Activated T-cell treated with anti-CD3 and anti-CD28 coated beads, Interleukin-2, amount 50 U/mL, for 24 hours (primary cell): ENCODE results near the gene ROGDI.

ENCODE experiments used
- DNase-seq: peaks from one replicate; pipeline ENCODE4 v3.0.0-alpha.2; 2020
- H3K27ac Mint-ChIP-seq: 2 replicates; pipeline ENCODE4 v1.8.0; 2020; ENCODE audit warnings: mild to moderate bottlenecking, mixed read lengths
- H3K27me3 Mint-ChIP-seq: 2 replicates; pipeline ENCODE4 v1.8.0; 2020; ENCODE audit warnings: mixed read lengths
- H3K36me3 Mint-ChIP-seq: 2 replicates; pipeline ENCODE4 v1.8.0; 2020; ENCODE audit warnings: low read depth, mixed read lengths
- H3K4me1 Mint-ChIP-seq: 2 replicates; pipeline ENCODE4 v1.8.0; 2020; ENCODE audit warnings: low read depth, mixed read lengths
- H3K4me3 Mint-ChIP-seq: 2 replicates; pipeline ENCODE4 v1.8.0; 2020; ENCODE audit warnings: mild to moderate bottlenecking, moderate library complexity, mixed read lengths
- H3K9me3 Mint-ChIP-seq: 2 replicates; pipeline ENCODE4 v1.8.0; 2020; ENCODE audit warnings: mixed read lengths

ROGDI gene

DNA sequence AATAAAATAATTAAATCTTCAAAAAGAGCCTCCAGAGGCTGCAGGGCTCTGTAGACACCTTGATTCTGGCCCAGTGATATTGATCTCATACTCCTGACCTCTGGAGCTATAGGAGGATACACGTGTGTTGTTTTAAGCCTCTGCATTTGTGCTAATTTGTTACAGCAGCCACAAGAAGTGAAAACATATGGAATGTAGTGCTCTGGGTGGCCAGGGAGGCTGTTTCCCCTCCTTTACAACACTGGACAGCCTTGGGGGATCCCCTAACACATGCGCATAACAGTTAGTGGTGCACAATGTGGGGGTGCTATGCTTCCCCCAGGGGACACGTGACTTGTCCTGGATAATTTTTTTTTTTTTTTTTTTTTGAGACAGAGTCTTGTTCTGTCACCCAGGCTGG is 30.8 kb downstream of the ROGDI start:
- no peak for DNase-seq
- H3K4me1 Mint-ChIP-seq = peaks cover 14% of the 10 kb centered on the region
- no peaks in the 10 kb centered on the region for H3K27me3 Mint-ChIP-seq
- H3K9me3 Mint-ChIP-seq = no peaks in the 10 kb centered on the region
- H3K27ac Mint-ChIP-seq = no peak overlapping the region
- H3K4me3 Mint-ChIP-seq = no peak overlapping the region
- H3K36me3 Mint-ChIP-seq = no peaks in the 10 kb centered on the region

DNA sequence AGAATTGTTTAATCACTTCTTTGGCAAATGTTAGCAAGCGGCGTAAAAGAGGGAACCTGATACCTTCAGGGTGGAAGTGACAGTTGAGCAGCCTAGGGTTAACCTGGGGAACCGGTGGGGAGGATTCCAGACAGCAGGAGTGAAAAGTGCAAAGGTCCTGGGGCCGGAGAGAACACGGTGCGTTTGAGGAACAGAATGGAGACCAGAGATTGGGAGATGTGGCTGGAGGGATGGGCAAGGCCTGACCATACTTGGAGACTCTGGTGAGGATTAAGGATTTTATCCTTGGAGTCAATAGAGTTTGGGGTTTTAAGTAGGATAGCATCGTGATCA is 33.2 kb downstream of the ROGDI start:
- H3K36me3 Mint-ChIP-seq = peaks cover 13% of the 10 kb centered on the region
- H3K9me3 Mint-ChIP-seq = no peaks in the 10 kb centered on the region
- DNase-seq = no peak
- H3K4me1 Mint-ChIP-seq = peaks cover 29% of the 10 kb centered on the region
- no peak overlapping the region for H3K27ac Mint-ChIP-seq
- no peak overlapping the region for H3K4me3 Mint-ChIP-seq
- H3K27me3 Mint-ChIP-seq = no peaks in the 10 kb centered on the region

DNA sequence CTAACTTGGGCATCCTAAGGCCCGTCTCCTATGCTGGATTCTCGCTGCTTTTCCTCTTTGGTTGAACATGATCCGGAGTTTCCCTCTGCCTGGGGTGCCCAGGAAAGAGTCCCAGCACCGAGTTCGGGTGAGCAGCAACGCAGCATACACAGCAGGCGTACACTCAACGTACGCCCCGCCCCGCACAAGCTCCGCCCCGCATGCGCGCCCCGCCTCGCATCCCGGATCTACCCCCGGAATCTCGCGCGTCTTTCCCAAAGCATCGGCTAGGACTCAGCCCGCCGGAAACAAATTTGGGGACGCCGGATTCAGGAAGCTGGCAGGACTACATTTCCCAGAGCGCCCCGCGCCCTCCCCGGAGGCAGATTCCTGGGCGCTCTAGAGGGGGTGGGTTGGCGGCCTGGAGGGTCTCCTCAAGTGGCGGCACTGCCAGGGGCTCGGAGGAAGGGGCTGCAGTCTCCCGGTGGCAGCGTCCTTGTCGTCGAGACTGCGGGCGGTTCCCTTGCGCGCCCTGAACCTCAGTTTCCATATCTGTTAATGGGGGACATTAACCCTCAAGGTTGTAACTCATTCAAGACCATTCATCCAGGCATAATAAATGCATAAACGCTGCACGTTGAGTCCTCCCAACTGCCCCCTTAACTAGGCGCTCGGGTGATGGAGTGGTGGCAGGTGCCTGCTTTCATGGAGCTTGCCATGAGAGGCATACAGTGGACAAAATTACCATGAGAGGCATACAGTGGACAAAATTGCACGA is 33.7 kb downstream of the ROGDI start:
- peak; percentile 96 for DNase-seq
- Mint-ChIP-seq H3K9me3 (no peaks in the 10 kb centered on the region), H3K4me3 (peak overlapping the region; percentile 86), H3K27ac (peak overlapping the region; percentile 92), H3K27me3 (no peaks in the 10 kb centered on the region), H3K36me3 (peaks cover 18% of the 10 kb centered on the region), H3K4me1 (peaks cover 33% of the 10 kb centered on the region)

DNA sequence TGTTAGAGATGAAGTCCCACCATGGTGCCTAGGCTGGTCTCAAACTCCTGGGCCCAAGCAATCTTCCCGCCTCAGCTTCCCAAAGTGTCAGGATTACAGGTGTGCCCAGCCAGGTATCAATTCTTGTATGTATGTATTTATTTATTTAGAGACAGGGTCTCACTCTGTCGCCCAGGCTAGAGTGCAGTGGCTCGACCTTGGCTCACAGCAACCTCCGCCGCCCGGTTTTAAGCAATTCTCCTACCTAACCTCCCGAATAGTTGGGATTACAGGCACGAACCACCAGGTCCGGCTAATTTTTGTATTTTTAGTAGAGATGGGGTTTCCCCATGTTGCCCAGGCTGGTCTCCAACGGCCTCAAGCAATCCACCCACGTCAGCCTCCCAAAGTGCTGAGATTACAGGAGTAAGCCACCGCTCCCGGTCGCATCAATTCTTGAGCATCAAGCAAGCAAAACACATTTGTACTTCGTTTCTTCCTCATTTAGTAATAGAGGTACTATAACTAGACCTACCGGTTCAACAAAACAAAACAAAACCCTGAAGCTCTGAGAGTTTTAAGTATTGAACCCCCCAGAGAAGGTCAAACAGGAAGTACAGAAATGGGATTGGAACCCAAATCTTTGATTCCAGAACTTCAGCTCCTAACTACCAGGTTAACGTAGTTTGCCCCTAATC is 34.4 kb downstream of the ROGDI start:
- Mint-ChIP-seq H3K27ac (peak overlapping the region; percentile 92), H3K36me3 (peaks cover 25% of the 10 kb centered on the region), H3K4me3 (peak overlapping the region; percentile 86), H3K4me1 (peaks cover 33% of the 10 kb centered on the region), H3K27me3 (no peaks in the 10 kb centered on the region), H3K9me3 (no peaks in the 10 kb centered on the region)
- DNase-seq = no peak

DNA sequence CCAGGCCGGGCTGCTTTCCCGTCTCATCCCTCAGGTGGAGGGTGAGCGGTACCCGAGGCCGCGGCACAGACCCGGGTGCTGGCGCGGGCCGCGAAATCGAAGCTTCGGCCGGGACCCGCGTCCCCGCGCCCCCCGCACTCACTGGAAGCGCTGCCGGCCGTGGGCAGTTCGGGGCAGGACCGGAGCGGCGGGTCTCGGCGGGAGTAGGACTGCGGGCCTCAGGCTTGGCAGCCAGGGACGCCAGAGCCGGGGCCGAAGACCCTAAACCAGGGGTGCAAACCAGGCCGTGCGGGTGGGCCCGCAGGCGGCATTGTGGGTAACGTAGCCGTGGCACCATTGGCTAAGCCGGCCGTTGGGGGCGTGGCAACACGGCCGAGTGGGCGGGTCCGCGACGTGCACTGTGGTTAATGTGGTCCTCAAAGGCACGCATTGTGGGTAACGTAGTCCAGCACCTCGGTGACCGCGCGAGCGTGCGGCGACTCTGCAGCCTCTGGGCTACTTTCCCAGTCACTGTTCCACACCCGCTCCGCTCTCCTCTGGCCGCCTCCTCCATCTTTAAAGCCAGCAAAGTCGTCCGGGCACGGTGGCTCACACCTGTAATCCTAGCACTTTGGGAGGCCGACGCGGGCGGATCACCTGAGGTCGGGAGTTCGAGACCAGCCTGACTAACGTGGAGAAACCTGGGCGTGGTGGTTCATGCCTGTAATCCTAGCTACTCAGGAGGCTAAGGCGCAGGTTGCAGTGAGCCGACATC is 35.4 kb downstream of the ROGDI start, which contains the start of gene ZNF500:
Gene ZNF500, minus strand, starts transcription at position 288 of the 754 bp plus-strand sequence. CDS start 1,184 bp downstream, outside the sequence.
- Mint-ChIP-seq H3K27ac (peak within 1 kb of the TSS; percentile 92), H3K36me3 (peaks cover 35% of the 10 kb centered on the region), H3K4me3 (peak within 1 kb of the TSS; percentile 86), H3K4me1 (peaks cover 33% of the 10 kb centered on the region), H3K9me3 (no peaks in the 10 kb centered on the region), H3K27me3 (no peaks in the 10 kb centered on the region)
- peak; percentile 100 for DNase-seq

GRCh38 chr16:4765511-4766474 is 36.6 kb downstream of the ROGDI start:
- no peak for DNase-seq
- Mint-ChIP-seq H3K36me3 (peaks cover 44% of the 10 kb centered on the region), H3K4me3 (peak overlapping the region; percentile 83)

DNA sequence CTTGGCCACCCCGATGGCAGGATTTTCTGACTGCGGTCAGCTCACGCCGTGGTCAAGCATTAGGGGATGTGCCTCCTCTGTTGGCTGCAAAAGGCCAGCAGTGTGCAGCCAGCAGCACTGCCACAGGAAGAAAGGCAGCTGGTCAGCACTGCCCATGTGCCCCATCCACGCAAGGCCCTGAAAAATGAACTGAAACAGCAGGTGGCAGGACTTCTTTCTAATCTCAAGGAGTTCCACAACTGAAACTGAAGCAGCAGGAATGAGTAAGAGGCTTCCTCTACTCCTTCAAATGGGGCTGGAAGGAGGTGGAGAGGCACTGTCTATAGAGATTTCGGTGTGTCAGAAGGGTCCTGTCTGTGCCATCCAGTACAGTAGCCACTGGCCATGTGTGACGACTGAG is 38.6 kb downstream of the ROGDI start:
- H3K4me3 Mint-ChIP-seq = no peak overlapping the region
- peak overlapping the region; percentile 29 for H3K27ac Mint-ChIP-seq
- H3K27me3 Mint-ChIP-seq = no peaks in the 10 kb centered on the region
- no peak for DNase-seq
- peaks cover 64% of the 10 kb centered on the region for H3K36me3 Mint-ChIP-seq
- no peaks in the 10 kb centered on the region for H3K9me3 Mint-ChIP-seq
- peaks cover 33% of the 10 kb centered on the region for H3K4me1 Mint-ChIP-seq

More at GRCh38 chr16:4765511-4766474, 36.6 kb downstream of the ROGDI start:
- H3K27me3 Mint-ChIP-seq = no peaks in the 10 kb centered on the region
- H3K9me3 Mint-ChIP-seq = no peaks in the 10 kb centered on the region
- H3K4me1 Mint-ChIP-seq = peaks cover 33% of the 10 kb centered on the region
- H3K27ac Mint-ChIP-seq = peak overlapping the region; percentile 86

GRCh38 chr16:4762205-4762604 is 40.2 kb downstream of the ROGDI start:
- Mint-ChIP-seq H3K27me3 (no peaks in the 10 kb centered on the region), H3K27ac (peak overlapping the region; percentile 14), H3K4me1 (peaks cover 21% of the 10 kb centered on the region), H3K36me3 (peaks cover 76% of the 10 kb centered on the region), H3K9me3 (no peaks in the 10 kb centered on the region), H3K4me3 (no peak overlapping the region)
- no peak for DNase-seq

DNA sequence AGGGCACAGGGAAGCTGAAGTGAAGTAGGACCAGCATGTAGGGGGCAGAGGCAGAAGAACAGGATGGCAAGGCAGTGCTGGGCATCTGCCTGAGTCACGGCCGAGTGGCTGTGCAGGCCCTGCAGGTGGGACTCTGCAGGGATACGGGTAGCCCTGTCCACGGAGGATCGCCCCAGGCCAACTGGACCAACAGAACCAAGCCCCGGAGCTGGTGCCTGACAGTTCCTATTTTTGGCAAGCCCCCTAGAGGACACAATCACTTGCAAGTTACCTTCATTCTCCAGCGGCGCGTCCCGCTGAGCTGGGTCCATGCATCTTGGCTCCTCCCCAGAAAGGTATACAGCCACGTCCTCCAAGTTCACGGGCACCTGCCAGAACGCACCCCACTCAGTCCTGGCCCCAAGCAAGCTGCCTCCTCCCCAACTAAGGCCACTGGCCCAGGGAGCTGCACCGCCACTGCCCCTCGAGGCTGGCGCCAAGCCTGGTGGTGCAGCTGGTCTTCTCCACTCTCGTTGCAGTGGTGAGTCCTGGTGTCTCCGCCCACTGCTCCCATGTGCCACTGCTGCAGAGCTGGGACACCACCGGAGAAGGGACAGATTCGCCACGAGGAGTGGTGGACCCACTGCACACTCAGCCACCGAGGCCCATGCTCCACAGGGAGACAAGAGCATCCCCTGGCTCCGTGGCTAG is 42.1 kb downstream of the ROGDI start:
- no peak for DNase-seq
- H3K4me1 Mint-ChIP-seq = peaks cover 9% of the 10 kb centered on the region
- no peak overlapping the region for H3K4me3 Mint-ChIP-seq
- H3K27ac Mint-ChIP-seq = no peak overlapping the region
- no peaks in the 10 kb centered on the region for H3K27me3 Mint-ChIP-seq
- H3K36me3 Mint-ChIP-seq = peaks cover 87% of the 10 kb centered on the region
- H3K9me3 Mint-ChIP-seq = no peaks in the 10 kb centered on the region

- H3K36me3 Mint-ChIP-seq = peaks cover 85% of the 10 kb centered on the region
- H3K4me1 Mint-ChIP-seq = no peaks in the 10 kb centered on the region
- H3K27me3 Mint-ChIP-seq = no peaks in the 10 kb centered on the region
- H3K9me3 Mint-ChIP-seq = no peaks in the 10 kb centered on the region
- no peak overlapping the region for H3K27ac Mint-ChIP-seq
- H3K4me3 Mint-ChIP-seq = no peak overlapping the region
- DNase-seq = no peak
These were observed 46.7 kb downstream of the ROGDI start for GRCh38 chr16:4755687-4756086.

DNA sequence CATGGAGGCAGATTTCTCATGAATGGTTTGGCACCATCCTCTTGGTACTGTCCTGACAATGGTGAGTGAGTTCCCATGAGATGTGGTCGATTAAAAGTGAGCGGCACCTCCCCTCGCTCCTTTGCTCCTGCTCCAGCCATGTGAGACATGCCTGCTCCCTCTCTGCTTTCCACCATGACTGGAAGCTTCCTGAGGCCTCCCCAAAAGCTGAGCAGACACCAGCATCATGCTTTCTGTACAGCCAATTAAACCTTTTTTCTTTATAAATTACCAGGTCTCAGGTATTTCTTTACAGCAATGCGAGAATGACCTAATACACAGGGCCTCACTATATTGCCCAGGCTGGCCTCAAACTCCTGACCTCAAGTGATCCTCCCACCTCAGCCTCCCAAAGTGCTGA is 47.6 kb downstream of the ROGDI start:
- H3K9me3 Mint-ChIP-seq = no peaks in the 10 kb centered on the region
- no peak overlapping the region for H3K27ac Mint-ChIP-seq
- no peak for DNase-seq
- no peaks in the 10 kb centered on the region for H3K4me1 Mint-ChIP-seq
- no peak overlapping the region for H3K4me3 Mint-ChIP-seq
- H3K36me3 Mint-ChIP-seq = peaks cover 79% of the 10 kb centered on the region
- H3K27me3 Mint-ChIP-seq = no peaks in the 10 kb centered on the region

- Mint-ChIP-seq H3K27me3 (no peaks in the 10 kb centered on the region), H3K36me3 (peaks cover 66% of the 10 kb centered on the region), H3K9me3 (no peaks in the 10 kb centered on the region), H3K4me3 (no peak overlapping the region), H3K27ac (no peak overlapping the region), H3K4me1 (peaks cover 4% of the 10 kb centered on the region)
- no peak for DNase-seq
These were observed 49.2 kb downstream of the ROGDI start for GRCh38 chr16:4753227-4753626.

GRCh38 chr16:4752351-4753100 is 49.9 kb downstream of the ROGDI start:
- Mint-ChIP-seq H3K4me1 (peaks cover 11% of the 10 kb centered on the region), H3K27ac (no peak overlapping the region), H3K27me3 (no peaks in the 10 kb centered on the region), H3K4me3 (no peak overlapping the region), H3K36me3 (peaks cover 61% of the 10 kb centered on the region), H3K9me3 (no peaks in the 10 kb centered on the region)
- no peak for DNase-seq
